Measurements from ENCODE around the gene MYO5A.

DNA sequence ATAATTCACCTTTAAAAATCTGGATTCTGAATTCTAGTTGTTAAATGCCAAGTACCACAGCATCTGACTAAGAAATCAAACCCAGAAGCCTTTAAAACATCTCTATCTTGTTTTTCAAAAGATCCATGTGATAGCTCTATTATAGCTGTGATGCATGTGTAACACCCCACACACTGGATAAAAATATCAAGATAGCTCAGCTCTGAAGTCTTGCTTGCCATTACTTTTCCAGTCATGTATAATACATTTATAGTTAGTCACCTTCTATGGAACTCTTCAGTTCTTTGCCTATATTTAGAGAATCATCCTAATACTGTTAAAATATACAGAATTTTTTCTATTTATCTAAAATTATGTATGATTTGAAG lies 28.6 kb upstream of the MYO5A start:
- TF ChIP-seq LEF1 (IDR thresholded peaks at IDR 0.05; ENCODE audit: borderline replicate concordance) (no peak), NFRKB (IDR thresholded peaks at IDR 0.05) (no peak), ZNF384 (IDR thresholded peaks at IDR 0.05) (no peak), SUZ12 (IDR thresholded peaks at IDR 0.05) (no peak), ELF4 (IDR thresholded peaks at IDR 0.05) (no peak), TARDBP (IDR thresholded peaks at IDR 0.05) (no peak), FOXK2 (IDR thresholded peaks at IDR 0.05) (no peak)
- TF ChIP-seq, protein P1, sequence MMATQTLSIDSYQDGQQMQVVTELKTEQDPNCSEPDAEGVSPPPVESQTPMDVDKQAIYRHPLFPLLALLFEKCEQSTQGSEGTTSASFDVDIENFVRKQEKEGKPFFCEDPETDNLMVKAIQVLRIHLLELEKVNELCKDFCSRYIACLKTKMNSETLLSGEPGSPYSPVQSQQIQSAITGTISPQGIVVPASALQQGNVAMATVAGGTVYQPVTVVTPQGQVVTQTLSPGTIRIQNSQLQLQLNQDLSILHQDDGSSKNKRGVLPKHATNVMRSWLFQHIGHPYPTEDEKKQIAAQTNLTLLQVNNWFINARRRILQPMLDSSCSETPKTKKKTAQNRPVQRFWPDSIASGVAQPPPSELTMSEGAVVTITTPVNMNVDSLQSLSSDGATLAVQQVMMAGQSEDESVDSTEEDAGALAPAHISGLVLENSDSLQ (IDR thresholded peaks at IDR 0.05): no peak
